Brain pericyte (primary cell): ENCODE measurements around the gene KL.

Experiments used
- DNase-seq: peaks from one replicate; pipeline ENCODE4 v3.0.0-alpha.2; 2012; ENCODE audit warnings: low read depth, low spot score

KL gene

GRCh38 chr13:33110713-33111413 is 94.6 kb downstream of the KL start:
- DNase-seq, result no peak

GRCh38 chr13:33111414-33112110 is 95.3 kb downstream of the KL start:
- DNase-seq, result no peak

- DNase-seq, result peak; percentile 92
These were observed 96.5 kb downstream of the KL start for GRCh38 chr13:33112766-33113165.

- DNase-seq, result no peak
These were observed 97.9 kb downstream of the KL start for GRCh38 chr13:33114146-33114545.

- DNase-seq, result no peak
These were observed 99.1 kb downstream of the KL start for GRCh38 chr13:33115274-33115673.
